Lower lobe of right lung (tissue), 2 donors: ENCODE data around the gene GREM1. TPM values are rescaled to one million over a fixed set of nuclear protein-coding genes. Genes with fewer than 3 reads are reported as not detected.

Experiments
- ATAC-seq, 2 donors: fragments of 200-7000 bp; cut with Tn5 transposase; one replicate each; pipeline ENCODE4 v1.9.1; 2020 to 2022; ENCODE audit warnings: mild to moderate bottlenecking in 2 of 2, moderate library complexity in 2 of 2
- DNase-seq: peaks from one replicate; pipeline ENCODE4 v3.0.0-alpha.2; 2020
- H3K27ac ChIP-seq: fragments of 200-600 bp; one replicate; pipeline ENCODE4 v1.8.0; 2022
- H3K27me3 ChIP-seq: fragments of 200-600 bp; one replicate; pipeline ENCODE4 v1.8.0; 2022; ENCODE audit warnings: low read depth
- H3K36me3 ChIP-seq: fragments of 200-600 bp; one replicate; pipeline ENCODE4 v1.8.0; 2022; ENCODE audit warnings: mild to moderate bottlenecking
- H3K4me1 ChIP-seq: fragments of 200-600 bp; one replicate; pipeline ENCODE4 v1.8.0; 2022
- H3K4me3 ChIP-seq: fragments of 200-600 bp; one replicate; pipeline ENCODE4 v1.8.0; 2022; ENCODE audit warnings: mild to moderate bottlenecking
- H3K9me3 ChIP-seq: fragments of 200-600 bp; one replicate; pipeline ENCODE4 v1.8.0; 2022
- CTCF ChIP-seq: fragments of 200-600 bp; IDR thresholded peaks from one replicate; pipeline ENCODE4 v1.8.0; 2022; ENCODE audit warnings: antibody characterized with exemption, mild to moderate bottlenecking
- intact Hi-C: fragments of 100-400 bp; cut with DNase I; formaldehyde crosslinking; loops from one replicate; pipeline ENCODE4 v1.11.0; 2022
- long read RNA-seq: library from polyadenylated mRNA; unstranded; transcript quantifications from one replicate; pipeline ENCODE4 v2.0.0, GENCODE V29; 2021
- total RNA-seq: library from RNA; stranded (reverse); fragmentation: NEBNext Ultra II Directional; extraction: Animal tissue kit (Norgen Biotek cat#: 25700); gene quantifications from one replicate; pipeline ENCODE4 v1.2.1, GENCODE V29; 2021
- donor health status: DM: no; HTN: yes; CAD: no; lungs with severe emphysema.

The GREM1 gene
- total RNA-seq: 3.1 TPM
- long read RNA-seq, partial matches to known transcripts: 0 of 3 reads
- long read RNA-seq, other reads (novel, unspliced or antisense): 3 of 3 reads

GRCh38 chr15:32717426-32718226, at the start of gene GREM1:
Gene GREM1 (plus strand): TSS chr15:32718004. CDS start chr15:32730691, 12,687 bp downstream.
- intact Hi-C loops: no loop called here
- peaks cover 78% of the 10 kb centered on the region for H3K27me3 ChIP-seq
- ATAC-seq (peak; percentile 14 to 35), DNase-seq (no peak)
- TF ChIP-seq CTCF: no peak
- H3K4me1 ChIP-seq: peaks cover 30% of the 10 kb centered on the region
- peak within 1 kb of the TSS; percentile 40 for H3K4me3 ChIP-seq
- H3K27ac ChIP-seq: no peak within 1 kb of the TSS
- H3K9me3 ChIP-seq: no peaks in the 10 kb centered on the region
- H3K36me3 ChIP-seq: no peaks in the 10 kb centered on the region

- Histone ChIP-seq H3K36me3 (no peaks in the 10 kb centered on the region), H3K27ac (no peak overlapping the region)
Measured at GRCh38 chr15:32668942-32669341, 48.9 kb upstream of the GREM1 start.

GRCh38 chr15:32669896-32670611, 47.8 kb upstream of the GREM1 start:
- intact Hi-C loops: no loop called here
- no peak overlapping the region for H3K27ac ChIP-seq

More at GRCh38 chr15:32668942-32669341, 48.9 kb upstream of the GREM1 start:
- no peak for DNase-seq
- Histone ChIP-seq H3K4me3 (no peak overlapping the region), H3K4me1 (no peaks in the 10 kb centered on the region), H3K9me3 (no peaks in the 10 kb centered on the region), H3K27me3 (no peaks in the 10 kb centered on the region)
- no peak for TF ChIP-seq CTCF
- intact Hi-C loops: no loop called here
- ATAC-seq: no peak

GRCh38 chr15:32670623-32671022, 47.2 kb upstream of the GREM1 start:
- no peak overlapping the region for H3K27ac ChIP-seq
- H3K36me3 ChIP-seq: no peaks in the 10 kb centered on the region
- no peak for TF ChIP-seq CTCF
- intact Hi-C loops: no loop called here
- ATAC-seq (no peak), DNase-seq (no peak)
- H3K4me1 ChIP-seq: no peaks in the 10 kb centered on the region
- no peak overlapping the region for H3K4me3 ChIP-seq
- no peaks in the 10 kb centered on the region for H3K27me3 ChIP-seq
- H3K9me3 ChIP-seq: no peaks in the 10 kb centered on the region

More at GRCh38 chr15:32669896-32670611, 47.8 kb upstream of the GREM1 start:
- DNase-seq (no peak), ATAC-seq (peak in 1 of 2 donors; percentile 56)
- no peak overlapping the region for H3K4me3 ChIP-seq
- H3K9me3 ChIP-seq: no peaks in the 10 kb centered on the region
- H3K27me3 ChIP-seq: no peaks in the 10 kb centered on the region
- H3K36me3 ChIP-seq: no peaks in the 10 kb centered on the region
- TF ChIP-seq CTCF: no peak
- no peaks in the 10 kb centered on the region for H3K4me1 ChIP-seq

- DNase-seq: no peak
- no peaks in the 10 kb centered on the region for H3K4me1 ChIP-seq
- no peak overlapping the region for H3K4me3 ChIP-seq
- TF ChIP-seq CTCF: no peak
- intact Hi-C loops: no loop called here
- H3K27me3 ChIP-seq: no peaks in the 10 kb centered on the region
- no peak for ATAC-seq
- H3K27ac ChIP-seq: no peak overlapping the region
- H3K9me3 ChIP-seq: no peaks in the 10 kb centered on the region
- no peaks in the 10 kb centered on the region for H3K36me3 ChIP-seq
Measured at GRCh38 chr15:32671339-32672325, 46.2 kb upstream of the GREM1 start.
